Liver (tissue), 9 donors: Measurements from ENCODE around the gene ZNF585A. TPM values are rescaled to one million over a fixed set of nuclear protein-coding genes. Genes with fewer than 3 reads are reported as not detected.

ENCODE experiments used
- DNase-seq: peaks from one replicate; pipeline ENCODE4 v3.0.0-alpha.2; 2017; ENCODE audit warnings: low spot score
- H3K27ac ChIP-seq, 2 donors: one replicate each; pipeline ENCODE4 v1.7.0; 2013; ENCODE audit warnings: inconsistent platforms in 2 of 2, low read length in 2 of 2, control low read depth in 1 of 2, low read depth in 1 of 2, mild to moderate bottlenecking in 1 of 2
- H3K27me3 ChIP-seq, 4 donors: one replicate each; pipeline versions ENCODE4 v1.6.1 to v1.7.0; 2013; ENCODE audit warnings: low read length in 3 of 4, inconsistent platforms in 1 of 4, mild to moderate bottlenecking in 1 of 4, moderate library complexity in 1 of 4; ENCODE audit not compliant: control insufficient read depth in 4 of 4, insufficient read depth in 4 of 4
- H3K36me3 ChIP-seq, 4 donors: one replicate each; pipeline versions ENCODE4 v1.6.1 to v1.7.0; 2013; ENCODE audit warnings: low read length in 3 of 4, mild to moderate bottlenecking in 3 of 4, low read depth in 1 of 4, moderate library complexity in 1 of 4; ENCODE audit not compliant: control insufficient read depth in 4 of 4, insufficient read depth in 3 of 4
- H3K4me1 ChIP-seq, 4 donors: one replicate each; pipeline versions ENCODE4 v1.6.1 to v1.7.0; 2013; ENCODE audit warnings: low read length in 3 of 4, mild to moderate bottlenecking in 3 of 4, moderate library complexity in 1 of 4; ENCODE audit not compliant: control insufficient read depth in 4 of 4, insufficient read depth in 4 of 4
- H3K4me3 ChIP-seq, 3 donors: one replicate each; pipeline versions ENCODE4 v1.6.1 to v1.7.0; 2013; ENCODE audit warnings: low read length in 3 of 3, control low read depth in 1 of 3, low read depth in 1 of 3, mild to moderate bottlenecking in 1 of 3
- H3K9ac ChIP-seq, 2 donors: one replicate each; pipeline ENCODE4 v1.7.0; 2013; ENCODE audit warnings: low read length in 2 of 2, mild to moderate bottlenecking in 2 of 2, moderate library complexity in 2 of 2, control low read depth in 1 of 2, low read depth in 1 of 2
- H3K9me3 ChIP-seq, 4 donors: one replicate each; pipeline versions ENCODE4 v1.6.1 to v1.7.0; 2013; ENCODE audit warnings: low read length in 3 of 4; ENCODE audit not compliant: control insufficient read depth in 4 of 4
- CTCF ChIP-seq: fragments of 150-350 bp; IDR thresholded peaks from 2 replicates; pipeline ENCODE4 v1.5.1; 2017; ENCODE audit warnings: improper control_type of control experiment, low read depth, low read length; ENCODE audit not compliant: missing input control
- EGR1 ChIP-seq, 2 donors: IDR thresholded peaks; 2 replicates each; pipeline ENCODE4 v1.6.1; 2016 to 2018; ENCODE audit warnings: antibody characterized with exemption in 2 of 2, low read depth in 2 of 2
- FOXA1 ChIP-seq: IDR thresholded peaks from 2 replicates; pipeline ENCODE4 v1.6.1; 2016; ENCODE audit warnings: antibody characterized with exemption
- FOXA2 ChIP-seq: IDR thresholded peaks from 2 replicates; pipeline ENCODE4 v1.6.1; 2016; ENCODE audit warnings: antibody characterized with exemption
- HNF4A ChIP-seq, 2 donors: conservative IDR thresholded peaks; 2 replicates each; pipeline ENCODE4 v1.6.1; 2016; ENCODE audit warnings: antibody characterized with exemption in 2 of 2, mild to moderate bottlenecking in 2 of 2
- HNF4G ChIP-seq: IDR thresholded peaks from 2 replicates; pipeline ENCODE4 v1.6.1; 2016; ENCODE audit warnings: antibody characterized with exemption
- JUND ChIP-seq, 2 donors: IDR thresholded peaks; 2 replicates each; pipeline ENCODE4 v1.6.1; 2016; ENCODE audit warnings: antibody characterized with exemption in 2 of 2
- MAX ChIP-seq: IDR thresholded peaks from 2 replicates; pipeline ENCODE4 v1.6.1; 2016; ENCODE audit warnings: antibody characterized with exemption
- NR2F2 ChIP-seq: IDR thresholded peaks from 2 replicates; pipeline ENCODE4 v1.6.1; 2016; ENCODE audit warnings: antibody characterized with exemption
- RAD21 ChIP-seq, 2 donors: IDR thresholded peaks; 2 replicates each; pipeline ENCODE4 v1.6.1; 2016; ENCODE audit warnings: antibody characterized with exemption in 2 of 2, mild to moderate bottlenecking in 2 of 2
- REST ChIP-seq: IDR thresholded peaks from 2 replicates; pipeline ENCODE4 v1.6.1; 2016; ENCODE audit warnings: antibody characterized with exemption, mild to moderate bottlenecking
- RXRA ChIP-seq, 2 donors: IDR thresholded peaks; 2 replicates each; pipeline ENCODE4 v1.6.1; 2017 to 2018; ENCODE audit warnings: antibody characterized with exemption in 2 of 2, mild to moderate bottlenecking in 1 of 2
- SP1 ChIP-seq: IDR thresholded peaks from 2 replicates; pipeline ENCODE4 v1.6.1; 2018; ENCODE audit warnings: antibody characterized with exemption, mild to moderate bottlenecking
- TAF1 ChIP-seq: conservative IDR thresholded peaks from 2 replicates; pipeline ENCODE4 v1.6.1; 2016; ENCODE audit warnings: antibody characterized with exemption, mild to moderate bottlenecking
- YY1 ChIP-seq: IDR thresholded peaks from 2 replicates; pipeline ENCODE4 v1.6.1; 2016; ENCODE audit warnings: antibody characterized with exemption, mild to moderate bottlenecking
- ZBTB33 ChIP-seq: IDR thresholded peaks from 2 replicates; pipeline ENCODE4 v1.6.1; 2016; ENCODE audit warnings: antibody characterized with exemption
- WGBS: extraction: QIAGEN DNeasy Blood & Tissue Kit; methylation state at CpG from one replicate; pipeline ENCODE4 v1.1.7; 2013; 5-methylcytosine and 5-hydroxymethylcytosine counted together
- polyA plus RNA-seq, 2 donors: library from polyadenylated mRNA; stranded (reverse) in 1 of 2; unstranded in 1 of 2; fragments of 200-250 nt in 1 of 2; fragments of >200 nt in 1 of 2; fragmentation: Nextera tagmentation in 1 of 2; extraction: Ambion mirVana in 1 of 2; gene quantifications; one replicate each; pipeline versions ENCODE4 v1.2.1 to v1.2.3, GENCODE V29; 2013 to 2015
- total RNA-seq, 2 donors: library from RNA; depleted of rRNA; stranded (reverse); fragments of >200 nt; gene quantifications; one replicate each; pipeline ENCODE4 v1.2.3, GENCODE V29; 2014
- donor health status: healthy.
- donor health status: healthy.
- donor health status: healthy.
- donor health status: healthy.
- donor health status: healthy.

ZNF585A gene
- total and polyA plus RNA-seq, 4 donors, result 1.9 to 4.2 (median 3.2) TPM

GRCh38 chr19:37221136-37221535, 48.6 kb upstream of the ZNF585A start:
- Histone ChIP-seq H3K36me3 (peaks cover 7 to 31% (median 29%) of the 10 kb centered on the region in 4 donors), H3K9ac (no peak overlapping the region), H3K4me1 (peaks cover 0 to 13% (median 9%) of the 10 kb centered on the region in 4 donors), H3K27me3 (no peaks in the 10 kb centered on the region), H3K4me3 (peak overlapping the region in 1 of 3 donors; percentile 34), H3K27ac (no peak overlapping the region), H3K9me3 (peaks cover 3 to 20% (median 11%) of the 10 kb centered on the region in 4 donors)
- TF ChIP-seq FOXA2 (no peak), SP1 (no peak), NR2F2 (no peak), ZBTB33 (no peak), JUND (IDR thresholded peaks at IDR 0.05) (no peak), MAX (no peak)
- DNase-seq, result no peak
- WGBS, result over 99% methylated on average over 2 of the region's 2 CpGs

- peaks cover 0 to 15% (median 10%) of the 10 kb centered on the region in 4 donors for H3K9me3 ChIP-seq
- TF ChIP-seq JUND (IDR thresholded peaks at IDR 0.05) (no peak), CTCF (no peak), ZBTB33 (no peak), HNF4A (conservative IDR thresholded peaks at IDR 0.05) (no peak), RXRA (IDR thresholded peaks at IDR 0.05) (no peak), YY1 (no peak), REST (no peak), HNF4G (no peak), EGR1 (IDR thresholded peaks at IDR 0.05; ENCODE audit: low read depth in 2 of 2) (no peak), FOXA1 (no peak), TAF1 (no peak), RAD21 (IDR thresholded peaks at IDR 0.05) (no peak), SP1 (no peak), NR2F2 (no peak), MAX (no peak), FOXA2 (no peak)
- 94% methylated on average over 3 of the region's 3 CpGs for WGBS
These were observed 47.9 kb upstream of the ZNF585A start for GRCh38 chr19:37220383-37220782.

More at GRCh38 chr19:37220383-37220782, 47.9 kb upstream of the ZNF585A start:
- H3K4me1 ChIP-seq, result peaks cover 0 to 13% (median 9%) of the 10 kb centered on the region in 4 donors
- H3K36me3 ChIP-seq, result peaks cover 5 to 26% (median 22%) of the 10 kb centered on the region in 4 donors
- H3K27ac ChIP-seq, result no peak overlapping the region
- no peak overlapping the region for H3K4me3 ChIP-seq
- no peaks in the 10 kb centered on the region for H3K27me3 ChIP-seq
- no peak for DNase-seq
- H3K9ac ChIP-seq, result no peak overlapping the region
